HG03095 (cell line): ENCODE results near the gene LY6G6F.

ENCODE experiments used
- ATAC-seq: cut with Tn5 transposase; IDR thresholded peaks from one replicate; pipeline ENCODE4 v1.9.1; 2021; ENCODE audit warnings: moderate library complexity; ENCODE audit not compliant: unreplicated experiment

The LY6G6F gene

DNA sequence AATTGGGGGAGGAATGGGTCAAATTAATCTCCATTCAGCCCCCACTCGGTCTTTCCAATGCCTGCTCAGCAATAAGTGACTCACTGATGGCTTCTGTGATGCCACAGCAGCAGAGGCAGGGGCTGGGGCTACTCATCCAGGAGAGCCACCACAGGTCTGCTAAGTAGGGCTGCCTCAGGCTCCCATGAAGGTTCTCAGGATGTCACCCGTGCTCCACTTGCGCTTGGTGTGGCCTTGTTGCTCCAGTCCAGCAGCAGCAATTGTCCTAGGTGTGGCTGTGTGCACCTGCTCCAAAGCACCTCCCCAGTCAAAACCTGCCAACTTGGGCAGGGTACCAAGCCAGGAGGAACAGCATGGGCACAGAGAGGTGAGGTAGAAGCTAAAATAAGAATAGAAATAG is 15.5 kb downstream of the LY6G6F start:
- no peak for ATAC-seq

DNA sequence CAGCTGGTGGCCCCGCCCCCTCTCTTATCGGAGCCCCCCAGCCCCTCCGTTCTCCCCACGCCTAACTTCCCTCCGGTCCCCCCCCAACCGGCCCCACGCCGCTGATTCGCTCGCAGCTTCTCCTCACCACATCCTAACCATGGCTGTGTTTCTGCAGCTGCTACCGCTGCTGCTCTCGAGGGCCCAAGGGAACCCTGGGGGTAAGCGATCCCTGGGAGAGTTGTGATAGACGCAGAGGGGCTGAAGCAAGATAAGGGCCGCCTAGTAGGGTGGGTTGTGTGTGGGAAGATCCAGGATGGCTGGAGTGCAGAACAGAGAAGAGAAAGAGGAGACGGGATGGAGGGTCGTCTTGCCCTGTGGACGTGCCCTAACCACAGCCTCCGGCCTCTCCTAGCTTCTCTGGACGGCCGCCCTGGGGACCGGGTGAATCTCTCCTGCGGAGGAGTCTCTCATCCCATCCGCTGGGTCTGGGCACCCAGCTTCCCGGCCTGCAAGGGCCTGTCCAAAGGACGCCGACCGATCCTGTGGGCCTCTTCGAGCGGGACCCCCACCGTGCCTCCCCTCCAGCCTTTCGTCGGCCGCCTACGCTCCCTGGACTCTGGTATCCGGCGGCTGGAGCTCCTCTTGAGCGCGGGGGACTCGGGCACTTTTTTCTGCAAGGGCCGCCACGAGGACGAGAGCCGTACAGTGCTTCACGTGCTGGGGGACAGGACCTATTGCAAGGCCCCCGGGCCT is 16.7 kb downstream of the LY6G6F start, which contains the start of gene MPIG6B:
Gene MPIG6B, plus strand, starts transcription at position 129 of the 735 bp plus-strand sequence. Its CDS starts 11 bp downstream, at position 140.
- no peak for ATAC-seq

DNA sequence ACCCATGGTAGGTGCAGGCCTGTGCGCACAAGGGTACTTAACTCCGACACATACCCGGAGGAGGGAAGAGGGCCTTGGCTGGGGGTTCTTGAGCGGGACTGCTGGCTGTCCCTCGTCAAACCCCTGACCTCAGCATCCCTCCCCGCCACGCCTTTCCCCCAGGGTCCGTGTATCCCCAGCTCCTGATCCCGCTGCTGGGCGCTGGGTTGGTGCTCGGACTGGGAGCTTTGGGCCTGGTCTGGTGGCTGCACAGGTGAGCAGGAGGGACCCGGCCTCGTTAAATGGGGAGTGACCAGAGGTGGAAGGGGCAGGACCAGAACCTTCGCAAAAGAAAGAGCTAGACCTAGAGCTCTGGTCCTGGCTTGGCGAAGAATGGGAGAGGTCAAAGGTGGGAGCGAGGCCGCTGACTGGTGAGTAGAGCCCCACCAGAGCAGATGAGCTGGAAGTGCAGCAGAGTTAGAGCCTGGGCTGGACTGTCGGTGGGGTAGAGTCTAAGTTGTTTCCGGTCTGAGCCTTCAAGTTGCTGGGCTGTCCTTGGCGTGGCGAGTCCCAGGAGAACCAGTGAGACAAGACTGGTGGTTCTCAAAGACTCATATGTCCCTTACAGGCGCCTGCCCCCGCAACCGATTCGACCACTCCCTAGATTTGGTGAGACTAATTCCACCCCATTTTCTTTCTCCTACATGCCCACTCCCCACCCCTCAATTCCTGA is 17.5 kb downstream of the LY6G6F start:
- no peak for ATAC-seq

DNA sequence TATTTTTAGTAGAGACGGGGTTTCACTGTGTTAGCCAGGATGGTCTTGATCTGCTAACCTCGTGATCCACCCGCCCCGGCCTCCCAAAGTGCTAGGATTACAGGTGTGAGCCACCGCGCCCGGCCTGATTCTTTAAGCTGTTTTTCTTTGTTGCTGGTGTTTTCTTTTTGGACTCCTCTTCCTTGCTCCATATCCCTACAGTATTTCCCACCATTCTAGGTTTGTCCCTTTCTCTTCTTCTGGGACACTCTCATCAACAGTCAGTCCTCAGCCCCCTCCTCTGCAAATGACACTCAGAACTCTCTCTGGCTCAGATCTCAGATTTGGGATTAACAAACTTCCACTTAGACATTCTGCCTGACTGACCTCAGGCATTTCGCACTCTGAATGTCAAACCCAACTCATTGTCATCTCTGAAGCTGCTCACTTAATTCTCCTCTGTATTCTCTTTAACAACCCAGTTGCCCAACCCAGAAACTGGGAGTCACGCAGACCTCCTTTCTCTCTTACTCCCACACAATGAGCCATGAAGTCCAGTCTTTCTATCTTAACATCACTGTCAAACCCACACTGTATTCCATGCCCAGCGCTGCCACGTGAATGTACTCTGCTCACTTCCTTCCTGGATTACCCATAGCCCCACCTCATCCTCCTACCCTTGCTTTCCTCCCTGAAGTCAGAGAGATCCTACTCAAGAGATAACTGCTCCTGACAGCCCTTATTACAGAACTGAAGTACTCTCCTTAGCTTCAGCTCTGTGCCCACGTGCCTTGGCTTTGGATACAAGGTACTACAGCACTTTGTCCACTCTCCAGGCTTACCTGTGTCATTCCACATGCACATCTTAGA is 19.1 kb downstream of the LY6G6F start:
- no peak for ATAC-seq

DNA sequence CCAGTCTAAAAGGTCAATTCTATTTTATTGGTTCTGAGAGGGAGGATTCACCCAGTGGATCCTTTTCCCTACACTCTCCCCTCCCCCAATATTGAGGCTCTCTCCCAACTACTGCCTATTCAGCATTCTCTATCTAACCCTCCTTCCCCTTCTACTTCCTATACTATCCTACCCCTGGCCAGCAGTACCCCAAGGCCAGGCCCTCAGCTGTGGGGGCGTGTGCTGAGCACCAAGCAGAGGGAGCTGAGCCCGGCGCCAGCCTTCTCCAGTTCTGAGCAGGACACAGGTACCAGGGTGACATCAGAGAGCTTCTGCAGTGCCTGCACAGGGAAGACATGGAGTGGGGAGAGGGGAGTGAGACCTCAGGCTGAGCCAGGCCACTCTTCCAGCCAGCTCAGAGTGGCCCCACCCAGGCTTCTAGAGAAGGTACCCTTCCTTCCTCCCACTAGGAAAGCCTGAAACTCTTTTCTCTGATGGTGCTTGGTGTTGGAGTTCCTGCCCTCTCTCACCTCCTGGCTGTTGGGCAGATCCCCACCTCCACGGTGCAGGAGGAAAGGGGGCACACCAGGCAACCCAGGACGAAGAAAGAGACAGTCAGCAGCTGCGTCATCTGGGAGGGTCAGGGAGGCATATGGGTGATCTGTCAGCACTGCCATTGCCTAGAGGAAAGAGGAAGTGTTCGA is 20.5 kb downstream of the LY6G6F start:
- no peak for ATAC-seq

DNA sequence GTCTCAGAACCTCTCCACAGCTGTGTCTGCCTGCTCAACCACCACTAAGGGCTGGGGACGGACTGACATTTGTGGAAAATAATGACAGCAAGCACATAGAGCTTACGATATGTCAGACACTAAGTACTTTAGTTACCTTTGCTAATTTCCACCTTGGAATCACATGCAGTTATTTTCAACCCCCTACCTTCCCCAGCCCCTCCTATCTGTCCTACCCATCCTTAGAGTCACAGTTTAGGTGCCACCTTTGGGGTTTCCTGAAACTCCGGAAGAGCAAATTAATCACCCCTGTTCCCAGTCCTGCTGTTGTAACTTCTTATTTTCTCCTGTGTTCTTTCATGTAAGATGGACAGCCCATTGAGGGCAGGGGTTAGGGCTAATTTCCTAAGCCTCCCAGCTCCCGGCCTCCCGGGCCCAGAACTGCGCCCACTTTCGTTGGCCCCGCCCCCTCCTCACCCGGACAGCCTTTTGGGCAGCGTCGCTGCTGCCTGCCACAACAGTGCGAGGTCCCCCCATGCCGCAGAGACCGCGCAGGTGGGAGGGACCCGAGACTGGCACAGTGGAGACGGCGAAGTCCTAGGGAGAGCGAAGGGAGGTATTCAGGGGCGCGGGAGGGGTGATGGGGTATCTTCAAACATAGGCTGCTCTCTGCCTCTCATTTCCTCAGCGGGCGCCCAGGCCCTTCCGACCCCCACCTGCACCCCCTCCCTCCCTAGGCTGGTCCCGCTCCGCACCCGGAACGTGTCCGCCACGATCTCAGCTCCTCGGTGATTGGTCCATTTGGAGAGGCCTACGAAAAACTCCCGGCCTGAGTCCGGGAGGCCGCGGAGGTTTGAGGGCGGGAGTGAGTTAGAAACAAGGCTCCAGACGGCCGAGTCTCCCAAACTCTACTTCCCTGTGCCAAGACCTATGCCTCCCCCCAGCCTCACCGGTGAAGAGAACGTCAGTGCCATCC is 21.3 kb downstream of the LY6G6F start:
- ATAC-seq = no peak

DNA sequence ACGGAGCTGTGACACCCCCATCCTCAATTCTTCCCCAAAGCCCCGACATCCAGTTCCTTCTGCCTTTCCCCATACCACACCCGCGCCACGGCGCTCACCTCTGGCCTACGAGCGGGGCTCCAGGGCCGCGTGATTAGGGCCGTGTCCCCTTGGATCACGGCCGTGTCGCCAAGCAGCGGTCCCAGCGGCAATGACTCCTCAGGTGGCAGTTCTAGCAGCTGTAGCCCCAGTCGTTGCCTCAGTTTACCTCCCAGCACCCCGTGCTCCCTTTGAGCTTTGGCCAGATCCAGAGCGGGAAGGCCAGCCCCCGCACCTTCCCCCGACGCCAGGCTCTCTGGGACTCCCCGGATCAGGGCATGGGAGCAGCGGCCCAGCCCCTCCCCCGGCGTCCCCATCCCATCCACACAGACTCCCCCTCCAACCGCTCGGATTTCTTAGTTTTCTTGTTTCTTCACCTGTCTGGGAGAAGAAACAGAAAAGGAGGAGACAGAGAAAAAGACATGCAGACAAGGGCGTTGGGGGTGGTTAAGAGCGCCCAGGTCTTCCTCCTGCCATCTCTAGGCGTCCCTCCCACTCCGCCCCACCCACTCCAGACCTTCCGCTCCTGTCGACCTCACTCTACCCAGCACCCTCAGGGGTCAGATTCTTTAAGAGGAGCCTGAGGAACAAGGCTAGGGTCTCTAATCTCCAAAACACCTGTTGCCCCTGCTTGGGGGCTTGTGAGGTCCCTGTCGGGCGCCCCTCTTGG is 22.3 kb downstream of the LY6G6F start, which contains the start of gene DDAH2:
Gene DDAH2, minus strand, starts transcription at position 533 of the 748 bp plus-strand sequence. Its CDS starts 138 bp downstream, at position 395.
- ATAC-seq = no peak

DNA sequence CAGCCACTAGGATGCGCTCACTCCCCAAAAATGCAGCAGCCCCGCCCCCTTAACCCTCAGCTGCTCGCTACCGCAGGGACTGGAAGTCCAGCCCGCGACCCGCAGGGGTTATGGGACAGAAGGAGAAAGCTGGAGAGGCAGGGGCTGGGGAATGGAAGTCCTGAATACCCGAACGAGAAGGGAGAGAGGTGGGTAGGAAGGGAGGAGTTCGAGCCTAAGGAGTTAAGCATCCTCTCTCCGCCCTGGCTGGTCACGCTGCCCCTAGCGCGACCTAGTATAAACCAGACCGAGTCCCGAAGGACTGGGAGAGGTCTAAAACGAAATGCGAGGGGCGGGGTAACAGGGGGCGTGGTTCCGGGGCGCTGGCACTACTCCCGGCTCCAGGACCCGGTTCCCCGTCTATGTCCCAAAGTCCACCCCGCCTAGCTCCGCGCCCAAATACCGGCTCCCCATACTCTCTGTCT is 22.9 kb downstream of the LY6G6F start:
- ATAC-seq = peak; percentile 45

DNA sequence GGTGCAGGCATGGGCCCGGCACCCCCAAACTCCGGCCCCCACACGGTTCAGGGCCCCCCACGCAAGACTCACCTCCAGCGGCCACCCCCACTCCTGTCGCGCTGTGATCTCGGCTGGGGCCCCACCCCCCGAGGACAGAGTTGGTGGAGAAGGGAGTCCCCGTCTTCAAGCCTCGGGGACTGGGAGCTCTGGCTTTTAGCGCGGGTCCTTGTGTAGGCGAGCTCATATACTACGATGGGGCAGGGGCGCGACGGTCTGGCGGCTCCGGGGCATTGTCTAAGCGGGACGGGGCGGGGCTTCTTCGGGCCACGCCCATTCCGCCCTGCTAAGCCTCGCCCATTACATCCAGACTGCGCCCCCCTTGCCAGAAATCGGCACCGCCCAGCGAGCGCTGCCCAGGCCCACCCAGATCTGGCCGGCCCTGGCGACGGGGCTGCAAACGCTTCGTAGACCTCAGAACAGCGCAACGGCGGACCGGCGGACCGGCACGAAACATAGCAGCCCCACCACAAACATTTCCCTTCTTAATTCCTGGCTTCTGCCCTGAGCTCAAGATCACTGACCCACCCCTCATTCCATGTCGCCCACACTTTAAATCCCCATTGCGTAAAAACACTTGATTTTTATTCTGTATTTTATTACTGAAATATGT is 23.4 kb downstream of the LY6G6F start:
- no peak for ATAC-seq

DNA sequence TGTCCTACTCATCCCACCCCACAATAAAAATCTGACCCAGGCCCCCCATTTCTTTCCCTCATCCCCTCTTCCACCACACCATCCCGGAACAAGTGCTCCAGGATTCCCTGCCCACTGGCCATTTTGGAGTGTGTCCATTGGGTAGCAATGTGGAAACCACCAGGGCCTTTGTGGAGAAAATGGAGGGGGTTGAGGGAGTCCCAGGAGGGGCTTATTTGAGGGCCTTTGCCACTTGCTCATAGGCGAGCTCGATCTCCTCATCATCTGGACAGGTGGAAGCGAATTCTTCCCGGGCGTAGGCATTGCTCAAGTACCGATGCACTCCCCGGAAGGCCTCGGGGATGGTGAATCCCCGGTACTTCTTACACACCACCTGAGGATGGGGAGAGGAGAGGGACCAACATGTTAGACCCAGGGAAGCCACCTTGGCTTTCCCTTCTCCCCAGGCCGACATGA is 24.0 kb downstream of the LY6G6F start:
- no peak for ATAC-seq

DNA sequence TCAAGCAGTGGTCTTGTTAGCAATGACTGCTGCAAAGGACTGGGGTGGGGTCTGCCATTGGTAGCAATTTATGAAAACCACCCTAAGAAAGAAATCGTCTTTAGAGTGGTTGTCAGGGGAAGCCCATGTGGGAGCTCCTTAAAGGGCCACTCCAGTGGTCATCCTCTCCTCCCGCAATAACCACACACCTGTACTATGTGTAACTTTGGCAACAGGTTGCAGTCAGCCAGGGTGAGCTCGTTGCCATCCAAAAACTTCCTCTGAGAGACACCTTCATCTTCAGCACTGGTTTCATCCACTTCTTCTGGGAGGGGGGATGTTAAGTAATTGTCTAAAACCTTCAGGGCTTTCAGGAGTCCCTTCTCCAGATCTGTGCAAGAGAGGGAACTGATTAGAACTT is 25.4 kb downstream of the LY6G6F start:
- no peak for ATAC-seq

DNA sequence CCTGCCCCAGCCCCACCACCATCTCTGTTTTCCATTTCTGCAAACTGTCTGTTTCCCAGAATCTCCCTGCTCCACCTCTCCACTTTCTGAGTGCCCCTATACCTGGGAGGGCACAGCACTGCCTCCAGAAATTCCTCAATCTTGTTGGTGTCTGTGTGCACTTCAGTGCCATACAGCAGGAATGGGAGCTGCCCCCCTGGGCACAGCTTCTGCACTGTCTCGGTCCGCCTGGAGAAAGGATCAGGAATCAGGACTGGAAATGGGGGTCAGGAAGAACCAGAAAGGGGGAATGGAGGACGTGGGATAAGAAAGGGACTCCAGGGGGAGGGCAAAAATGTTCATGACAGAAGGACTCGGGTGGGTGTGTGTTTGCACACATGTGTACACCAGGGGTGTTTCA is 27.1 kb downstream of the LY6G6F start:
- no peak for ATAC-seq

DNA sequence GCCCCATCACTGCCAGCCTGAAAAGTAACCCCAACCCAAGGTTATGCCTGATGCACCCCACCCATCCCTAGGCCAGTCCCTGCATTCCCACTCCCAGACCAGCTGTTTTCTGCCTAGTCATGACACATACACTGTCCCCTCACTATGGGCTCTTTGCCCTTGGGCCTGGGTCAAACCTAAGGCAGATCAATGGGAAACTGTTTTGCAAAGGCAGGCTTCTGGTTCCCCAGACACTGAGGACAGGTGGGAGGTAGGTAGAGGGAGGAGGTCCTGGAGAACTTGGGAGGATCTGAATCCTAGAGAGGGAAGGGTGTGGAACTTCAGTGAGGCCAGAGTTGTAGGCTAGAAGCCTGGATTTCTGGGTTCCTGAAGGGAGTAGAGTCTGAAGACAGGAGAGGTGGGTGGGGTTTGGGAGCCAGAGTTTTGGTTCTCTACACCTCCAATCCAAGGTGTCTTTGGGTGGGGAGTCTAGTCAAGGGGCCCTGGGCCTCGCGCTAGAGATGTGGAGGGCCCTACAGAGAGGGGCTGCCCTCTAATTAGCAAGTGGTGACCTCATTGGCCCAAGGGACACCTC is 27.7 kb downstream of the LY6G6F start:
- ATAC-seq = no peak

DNA sequence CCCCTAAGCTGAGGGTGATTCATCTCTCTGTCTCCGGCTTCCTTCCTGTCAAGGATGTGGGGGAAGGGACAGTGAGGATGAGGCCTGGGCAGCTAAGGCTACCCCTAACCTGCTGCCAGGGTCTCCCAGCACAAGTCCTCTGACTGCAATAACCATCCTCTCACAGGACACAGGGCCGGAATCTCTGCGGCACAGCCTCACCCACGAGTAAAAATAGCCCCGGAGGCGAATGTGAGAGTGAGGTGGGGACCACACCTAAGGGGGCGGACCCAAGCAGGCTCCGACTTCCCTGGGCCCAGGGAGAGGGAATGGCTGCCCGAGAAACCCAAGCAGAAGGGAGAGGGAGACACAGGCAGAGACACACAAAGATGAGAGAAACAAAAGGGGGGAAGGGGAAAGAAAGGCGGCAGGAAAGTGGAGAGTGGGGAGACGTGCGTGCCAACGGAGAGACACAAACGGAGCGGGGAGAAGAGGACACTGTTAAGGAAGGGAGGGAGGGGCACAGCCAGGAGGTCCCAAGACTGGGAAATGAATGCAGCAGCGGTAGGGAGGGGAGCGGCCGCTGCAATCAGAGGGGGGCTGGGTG is 28.2 kb downstream of the LY6G6F start:
- peak; percentile 24 for ATAC-seq

DNA sequence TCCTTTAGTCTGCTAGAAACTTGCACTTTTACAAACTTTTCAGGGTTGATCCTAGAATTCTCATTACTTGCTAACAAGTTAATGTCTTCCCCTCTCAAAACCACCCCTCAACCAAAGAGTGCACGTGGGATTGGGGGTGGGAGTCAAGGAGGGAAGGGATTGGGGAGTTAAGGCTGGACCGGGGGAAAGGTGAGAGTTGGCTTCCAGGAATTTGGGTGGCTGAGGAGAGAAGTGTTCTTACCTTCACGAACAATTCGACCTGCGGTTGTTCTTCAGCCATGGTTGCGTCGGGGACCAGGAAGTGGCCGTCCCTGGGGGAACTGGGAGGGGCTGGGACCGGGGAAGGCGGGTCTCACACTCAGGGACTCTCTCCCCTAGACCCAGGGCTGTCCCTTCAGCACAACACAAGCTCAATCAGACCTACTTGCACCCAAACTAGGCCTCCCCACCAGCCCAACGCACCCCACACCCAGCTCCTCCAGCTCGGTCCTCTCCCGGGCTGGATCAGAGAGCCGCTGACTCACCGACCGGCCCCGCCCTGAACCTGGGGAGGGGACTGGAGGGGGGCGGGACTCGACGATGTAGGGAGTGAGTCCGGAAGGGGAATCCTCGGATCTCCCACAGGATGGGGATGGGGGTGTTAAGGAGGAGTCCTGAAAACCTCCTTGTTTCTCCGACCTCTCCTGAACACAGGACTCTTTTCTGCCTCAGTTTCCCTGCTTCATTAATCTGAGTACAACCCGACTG is 29.5 kb downstream of the LY6G6F start, which contains the start of gene CLIC1:
Gene CLIC1, minus strand, starts transcription at position 510 of the 747 bp plus-strand sequence. Its CDS starts 230 bp downstream, at position 280.
- ATAC-seq = no peak

DNA sequence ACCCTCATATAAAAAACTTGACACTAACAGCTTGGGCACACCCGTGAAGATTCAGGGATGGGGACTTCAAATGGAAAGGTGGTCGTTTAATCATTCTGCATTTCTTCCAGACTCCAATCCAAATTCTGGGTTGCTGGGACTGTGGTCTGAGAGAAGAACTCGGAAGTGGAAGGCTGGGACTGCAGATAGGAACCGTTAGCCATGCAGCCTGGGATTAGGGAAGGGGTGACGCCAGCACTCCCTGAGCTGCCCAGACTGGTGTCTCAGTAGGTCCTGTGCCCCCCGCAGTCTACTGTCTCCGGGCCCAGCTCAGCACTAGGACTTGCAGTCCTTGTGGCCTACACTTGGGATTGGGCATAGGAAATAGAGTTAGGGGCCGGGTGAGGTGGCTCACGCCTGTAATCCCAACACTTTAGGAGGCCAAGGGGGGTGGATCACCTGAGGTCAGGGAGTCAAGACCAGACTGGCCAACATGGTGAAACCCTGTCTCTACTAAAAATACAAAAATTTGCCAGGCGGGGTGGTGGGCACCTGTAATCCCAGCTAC is 30.2 kb downstream of the LY6G6F start:
- no peak for ATAC-seq
